Right lung (tissue), 5 donors: Measurements from ENCODE around the gene PER1. TPM values are rescaled to one million over a fixed set of nuclear protein-coding genes. Genes with fewer than 3 reads are reported as not detected.
A peak's percentile ranks its signal among the peaks of the same experiment; 100 is the strongest.

Experiments
- DNase-seq, 2 donors: peaks; one replicate each; pipeline ENCODE4 v3.0.0-alpha.2; 2013
- polyA plus RNA-seq, 5 donors: library from polyadenylated mRNA; unstranded; fragments of 120-200 nt; gene quantifications; one replicate each; pipeline versions ENCODE4 v1.2.1 to v1.2.3, GENCODE V29; 2013; ENCODE audit warnings: inconsistent platforms in 1 of 5, low replicate concordance in 1 of 5; ENCODE audit not compliant: insufficient read length in 5 of 5, insufficient read depth in 1 of 5

Gene PER1
- polyA plus RNA-seq, 5 donors = 23.0 to 61.4 (median 37.7) TPM

- no peak for DNase-seq
Observed at GRCh38 chr17:8155231-8155995, 3.2 kb upstream of the PER1 start.

- DNase-seq = no peak
Observed at GRCh38 chr17:8154608-8155155, 2.5 kb upstream of the PER1 start.

- peak; percentile 100 for DNase-seq
Observed at GRCh38 chr17:8153957-8154607, 1.9 kb upstream of the PER1 start.

GRCh38 chr17:8153525-8153956 is 1.3 kb upstream of the PER1 start:
- peak in 1 of 2 donors; percentile 65 for DNase-seq

- no peak for DNase-seq
Observed at GRCh38 chr17:8153031-8153451, 837 bp upstream of the PER1 start.

GRCh38 chr17:8151641-8152111 is 528 bp downstream of the PER1 start:
- peak; percentile 62 to 71 for DNase-seq

GRCh38 chr17:8151120-8151640 is 1.0 kb downstream of the PER1 start:
- DNase-seq = peak; percentile 96

- no peak for DNase-seq
Observed at GRCh38 chr17:8150194-8151119, 1.7 kb downstream of the PER1 start.

GRCh38 chr17:8149419-8150193 is 2.6 kb downstream of the PER1 start:
- DNase-seq = no peak

- no peak for DNase-seq
Observed at GRCh38 chr17:8148560-8148959, 3.6 kb downstream of the PER1 start.

- no peak for DNase-seq
Observed at GRCh38 chr17:8147805-8148404, 4.3 kb downstream of the PER1 start.

- DNase-seq = no peak
Observed at GRCh38 chr17:8147141-8147804, 4.9 kb downstream of the PER1 start.

- no peak for DNase-seq
Observed at GRCh38 chr17:8146381-8147140, 5.6 kb downstream of the PER1 start.

- no peak for DNase-seq
Observed at GRCh38 chr17:8145811-8146210, 6.4 kb downstream of the PER1 start.

GRCh38 chr17:8144401-8145231 is 7.6 kb downstream of the PER1 start:
- DNase-seq = no peak

GRCh38 chr17:8143581-8144400 is 8.4 kb downstream of the PER1 start:
- no peak for DNase-seq
